Endodermal cell (in vitro differentiated cells): ENCODE measurements around the gene ELMO1. TPM values are rescaled to one million over a fixed set of nuclear protein-coding genes. Genes with fewer than 3 reads are reported as not detected.

Experiments
- DNase-seq: peaks from one replicate; pipeline ENCODE4 v3.0.0-alpha.2; 2017
- H3K27ac ChIP-seq: 2 replicates; pipeline ENCODE4 v1.5.1; 2013; ENCODE audit warnings: mild to moderate bottlenecking, low read depth, low read length, moderate library complexity
- H3K27me3 ChIP-seq: 2 replicates; pipeline ENCODE4 v1.6.1; 2013; ENCODE audit warnings: mild to moderate bottlenecking, low read length, moderate library complexity; ENCODE audit not compliant: insufficient read depth, control insufficient read depth, poor library complexity, severe bottlenecking
- H3K36me3 ChIP-seq: 2 replicates; pipeline ENCODE4 v1.7.0; 2013; ENCODE audit warnings: mild to moderate bottlenecking, low read length, moderate library complexity; ENCODE audit not compliant: control insufficient read depth, insufficient read depth
- H3K4me1 ChIP-seq: one replicate; pipeline ENCODE4 v1.7.0; 2013; ENCODE audit warnings: low read length; ENCODE audit not compliant: control insufficient read depth, insufficient read depth
- H3K4me3 ChIP-seq: 2 replicates; pipeline ENCODE4 v1.5.1; 2013; ENCODE audit warnings: mild to moderate bottlenecking, low read length, moderate library complexity
- H3K9ac ChIP-seq: 2 replicates; pipeline ENCODE4 v1.6.1; 2013; ENCODE audit warnings: mild to moderate bottlenecking, low read length, moderate library complexity; ENCODE audit not compliant: poor library complexity, severe bottlenecking; ENCODE audit errors: extremely low read depth
- H3K9me3 ChIP-seq: 2 replicates; pipeline ENCODE4 v1.6.1; 2013; ENCODE audit warnings: mild to moderate bottlenecking, low read length, moderate library complexity; ENCODE audit not compliant: control insufficient read depth
- H3K27ac Mint-ChIP-seq: 2 replicates; pipeline ENCODE4 v1.8.0; 2020; ENCODE audit warnings: mixed read lengths
- H3K27me3 Mint-ChIP-seq: 2 replicates; pipeline ENCODE4 v1.8.0; 2021; ENCODE audit warnings: mild to moderate bottlenecking, mixed read lengths; ENCODE audit not compliant: insufficient read depth
- H3K36me3 Mint-ChIP-seq: 2 replicates; pipeline ENCODE4 v1.8.0; 2020; ENCODE audit warnings: low read depth, mixed read lengths
- H3K4me1 Mint-ChIP-seq: 2 replicates; pipeline ENCODE4 v1.8.0; 2020; ENCODE audit warnings: mixed read lengths
- H3K4me3 Mint-ChIP-seq: 2 replicates; pipeline ENCODE4 v1.8.0; 2020; ENCODE audit warnings: mild to moderate bottlenecking, moderate library complexity, mixed read lengths
- H3K9me3 Mint-ChIP-seq: 2 replicates; pipeline ENCODE4 v1.8.0; 2020; ENCODE audit warnings: mild to moderate bottlenecking, mixed read lengths
- CTCF ChIP-seq: fragments of 200-600 bp; sonication (generic); conservative IDR thresholded peaks from 2 replicates; pipeline ENCODE4 v1.5.0; 2021; ENCODE audit warnings: antibody characterized with exemption, mild to moderate bottlenecking
- WGBS, 2 experiments: methylation state at CpG; one replicate each; pipeline versions ENCODE4 v1.1.5 to v1.1.7; 2013; ENCODE audit warnings: missing lambda C conversion rate in 2 of 2, mixed read lengths in 1 of 2; ENCODE audit not compliant: insufficient coverage in 1 of 2, insufficient read length in 1 of 2; 5-methylcytosine and 5-hydroxymethylcytosine counted together
- total RNA-seq, 2 donors: library from RNA; stranded (reverse); fragmentation: NEBNext Ultra II Directional in 1 of 2; extraction: Animal tissue kit (Norgen Biotek cat#: 25700) in 1 of 2; gene quantifications; 2 replicates in 1 of 2; 3 replicates in 1 of 2; pipeline ENCODE4 v1.2.1, GENCODE V29; 2021

ELMO1 gene
- total RNA-seq, 2 donors from 2014 or later, result 120 to 131 TPM

- H3K27me3 ChIP-seq, result no peaks in the 10 kb centered on the region
Observed at GRCh38 chr7:36920433-36920832, 528.2 kb downstream of the ELMO1 start.

GRCh38 chr7:36919738-36920137, 528.9 kb downstream of the ELMO1 start:
- Mint-ChIP-seq H3K4me3 (no peak overlapping the region), H3K36me3 (peaks cover 10% of the 10 kb centered on the region), H3K9me3 (no peaks in the 10 kb centered on the region), H3K4me1 (no peaks in the 10 kb centered on the region), H3K27ac (no peak overlapping the region), H3K27me3 (no peaks in the 10 kb centered on the region)
- H3K36me3 ChIP-seq, result no peaks in the 10 kb centered on the region
- TF ChIP-seq CTCF, result no peak
- no peak overlapping the region for H3K27ac ChIP-seq
- no peak overlapping the region for H3K4me3 ChIP-seq
- WGBS, 2 experiments, result 93 to 96% methylated on average over 4 of the region's 4 CpGs
- DNase-seq, result no peak
- H3K9ac ChIP-seq, result no peak overlapping the region
- peaks cover 5% of the 10 kb centered on the region for H3K9me3 ChIP-seq
- no peaks in the 10 kb centered on the region for H3K4me1 ChIP-seq
- no peaks in the 10 kb centered on the region for H3K27me3 ChIP-seq

More at GRCh38 chr7:36920433-36920832, 528.2 kb downstream of the ELMO1 start:
- no peak overlapping the region for H3K9ac ChIP-seq
- 98 to 100% methylated on average over 1 of the region's 1 CpG for WGBS, 2 experiments
- no peak overlapping the region for H3K27ac ChIP-seq
- no peaks in the 10 kb centered on the region for H3K9me3 Mint-ChIP-seq
- H3K4me1 ChIP-seq, result no peaks in the 10 kb centered on the region
- no peak overlapping the region for H3K4me3 ChIP-seq
- DNase-seq, result no peak
- H3K4me1 Mint-ChIP-seq, result no peaks in the 10 kb centered on the region
- H3K36me3 Mint-ChIP-seq, result peaks cover 10% of the 10 kb centered on the region
- no peaks in the 10 kb centered on the region for H3K27me3 Mint-ChIP-seq
- H3K36me3 ChIP-seq, result no peaks in the 10 kb centered on the region
- TF ChIP-seq CTCF, result no peak
- H3K27ac Mint-ChIP-seq, result no peak overlapping the region
- H3K4me3 Mint-ChIP-seq, result no peak overlapping the region
- peaks cover 5% of the 10 kb centered on the region for H3K9me3 ChIP-seq

- Histone ChIP-seq H3K9ac (no peak overlapping the region), H3K27ac (no peak overlapping the region), H3K27me3 (no peaks in the 10 kb centered on the region), H3K4me3 (no peak overlapping the region), H3K36me3 (no peaks in the 10 kb centered on the region), H3K4me1 (no peaks in the 10 kb centered on the region), H3K9me3 (peaks cover 5% of the 10 kb centered on the region)
- Mint-ChIP-seq H3K36me3 (peaks cover 10% of the 10 kb centered on the region), H3K27ac (no peak overlapping the region), H3K4me3 (no peak overlapping the region), H3K9me3 (no peaks in the 10 kb centered on the region), H3K4me1 (no peaks in the 10 kb centered on the region), H3K27me3 (no peaks in the 10 kb centered on the region)
- 93% methylated on average over 1 of the region's 2 CpGs; no CpG with 5 or more reads in 1 of the 2 experiments for WGBS, 2 experiments
- TF ChIP-seq CTCF, result no peak
- DNase-seq, result no peak
Observed at GRCh38 chr7:36918591-36918990, 530.1 kb downstream of the ELMO1 start.
